ENCODE measurements around the gene TOP3A.

The TOP3A gene

DNA sequence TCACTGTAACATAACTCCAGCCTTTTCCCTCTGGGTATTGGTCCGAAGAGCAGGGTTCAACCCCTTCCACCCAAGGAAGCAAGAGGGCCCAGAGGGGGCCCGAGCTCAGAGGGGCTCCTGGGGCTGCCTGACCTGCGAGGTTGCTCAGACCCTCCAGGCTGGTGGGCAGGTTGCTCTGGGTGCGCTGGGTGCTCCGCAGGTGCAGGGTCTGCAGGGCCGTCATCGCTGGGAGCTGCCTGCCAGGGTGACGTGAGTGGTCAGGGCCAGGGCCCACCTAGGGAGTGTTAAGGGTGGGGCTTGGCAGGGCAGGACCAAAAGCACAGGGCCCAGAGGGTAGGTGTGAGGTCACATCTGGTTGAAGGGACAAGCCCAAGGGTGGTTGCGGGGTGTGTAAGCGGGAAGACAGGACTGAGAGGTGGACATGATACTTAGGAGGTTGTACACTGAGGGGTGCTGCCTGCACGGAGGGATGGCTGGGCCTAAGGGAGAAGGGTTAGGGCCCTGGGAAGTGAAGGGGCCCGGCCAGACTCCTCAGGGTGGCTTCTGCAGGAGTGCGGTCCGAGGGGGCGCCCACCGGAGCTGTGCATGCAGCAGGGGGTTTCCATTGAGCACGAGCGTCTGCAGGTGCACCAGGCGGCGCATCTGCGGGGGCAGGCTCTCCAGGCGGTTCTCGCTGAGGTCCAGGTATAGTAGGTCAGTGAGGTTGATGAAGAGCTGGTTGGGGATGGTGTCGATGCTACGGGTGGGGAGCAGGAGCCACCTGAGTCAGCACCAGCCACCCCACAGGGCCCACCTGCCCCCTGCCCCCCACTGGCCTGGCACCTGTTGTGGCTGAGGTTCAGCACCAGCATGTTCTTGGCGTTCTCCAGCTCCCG, 60.6 kb downstream of the TOP3A start:
- no peak for DNase-seq

DNA sequence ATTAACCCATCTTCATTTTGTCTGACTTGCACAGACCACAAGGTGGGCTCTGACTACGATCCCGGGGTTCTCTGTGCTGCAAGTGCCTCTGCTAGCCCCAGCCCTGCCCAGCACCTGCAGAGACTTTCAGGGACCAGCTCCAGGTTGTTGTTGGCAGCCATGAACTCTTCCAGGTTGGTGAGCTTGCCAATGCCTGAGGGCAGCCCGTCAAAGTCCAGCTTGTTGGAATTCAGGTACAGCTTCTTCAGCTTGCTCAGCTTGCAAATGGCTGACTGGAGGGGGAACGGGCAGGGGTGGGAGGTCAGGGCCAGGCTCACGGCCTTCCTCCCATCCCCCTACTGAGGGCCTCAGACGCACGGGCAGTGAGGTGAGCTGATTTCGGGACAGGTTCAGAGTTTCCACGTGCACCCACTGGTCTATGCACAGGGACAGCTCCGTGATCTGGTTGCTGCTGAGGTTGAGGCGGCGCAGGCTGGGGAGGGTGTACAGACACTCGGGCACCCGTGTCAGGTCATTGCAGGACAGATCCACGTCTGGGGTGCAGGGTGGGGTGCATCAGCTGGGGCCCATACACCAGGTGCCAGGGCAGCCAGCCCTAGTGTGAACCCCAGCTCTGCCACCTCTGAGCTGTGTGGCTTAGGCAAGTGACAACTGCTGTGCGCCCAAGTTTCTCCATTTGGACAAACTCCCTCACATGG, 61.5 kb downstream of the TOP3A start:
- DNase-seq = no peak

GRCh38 chr17:18252160-18252559, 62.6 kb downstream of the TOP3A start:
- DNase-seq = no peak

GRCh38 chr17:18251204-18251603, 63.6 kb downstream of the TOP3A start:
- DNase-seq = no peak

DNA sequence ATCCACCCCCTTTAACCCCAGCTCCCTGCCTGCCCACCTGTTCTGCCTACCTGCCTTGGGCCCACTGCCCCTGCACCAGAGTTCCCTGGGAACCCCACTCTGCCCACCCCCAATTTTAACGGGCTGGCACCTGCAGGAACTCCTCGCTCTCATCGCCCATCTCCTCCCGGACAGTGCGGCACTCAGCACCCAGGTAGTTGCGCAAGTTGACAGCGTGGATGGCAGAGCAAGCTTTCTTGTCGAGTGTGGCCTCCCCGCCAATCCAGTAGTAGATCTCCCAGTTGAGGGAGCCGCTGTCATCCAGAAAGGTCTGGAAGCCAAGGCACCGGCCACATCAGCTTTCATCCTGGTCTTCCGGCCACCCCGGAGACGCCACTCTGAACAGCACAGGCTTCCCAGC, 64.1 kb downstream of the TOP3A start:
- DNase-seq = no peak

DNA sequence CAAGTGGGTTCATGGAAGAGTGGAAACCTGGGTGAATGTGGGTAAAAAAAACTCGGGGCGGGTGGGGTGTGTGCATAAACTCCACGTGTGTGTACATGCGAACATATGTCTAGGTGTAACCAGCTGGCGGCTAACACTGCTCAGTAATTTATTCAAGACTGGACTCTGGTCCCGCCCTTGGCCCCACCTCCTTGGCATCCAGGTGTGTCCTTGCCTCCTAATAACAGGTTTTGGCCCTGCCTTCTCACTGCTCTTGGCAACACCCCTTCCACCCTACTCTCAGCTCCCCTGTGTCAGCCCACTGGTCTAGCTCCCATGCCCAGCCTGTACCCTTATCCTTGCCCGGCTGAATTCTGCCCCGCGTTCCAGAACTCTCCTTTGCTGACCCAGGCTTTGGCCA, 64.5 kb downstream of the TOP3A start:
- DNase-seq = peak; percentile 15

- no peak for DNase-seq
These were observed 66.0 kb downstream of the TOP3A start for GRCh38 chr17:18248811-18249210.

GRCh38 chr17:18248300-18248731, 66.5 kb downstream of the TOP3A start:
- no peak for DNase-seq

DNA sequence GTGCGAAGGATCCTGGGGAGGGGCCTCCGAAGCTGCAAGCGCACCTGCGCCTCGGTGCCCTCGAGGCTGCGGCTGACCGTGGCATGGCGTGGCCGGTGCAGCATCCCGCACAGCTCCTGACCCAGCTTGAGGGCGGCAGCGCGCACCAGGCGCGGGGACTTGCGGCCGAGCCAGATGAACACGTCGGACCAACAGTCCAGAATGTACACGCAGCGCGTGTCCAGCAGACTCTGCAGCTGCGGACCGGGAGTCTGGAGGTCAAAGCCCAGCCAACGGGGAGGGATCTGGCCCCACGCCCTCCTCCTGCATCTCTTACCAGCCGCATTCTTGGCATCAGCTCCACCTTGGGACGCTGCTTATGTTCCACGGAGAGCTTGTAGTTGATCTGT, 67.2 kb downstream of the TOP3A start:
- no peak for DNase-seq

- DNase-seq = peak; percentile 68
These were observed 67.7 kb downstream of the TOP3A start for GRCh38 chr17:18246880-18247612.

DNA sequence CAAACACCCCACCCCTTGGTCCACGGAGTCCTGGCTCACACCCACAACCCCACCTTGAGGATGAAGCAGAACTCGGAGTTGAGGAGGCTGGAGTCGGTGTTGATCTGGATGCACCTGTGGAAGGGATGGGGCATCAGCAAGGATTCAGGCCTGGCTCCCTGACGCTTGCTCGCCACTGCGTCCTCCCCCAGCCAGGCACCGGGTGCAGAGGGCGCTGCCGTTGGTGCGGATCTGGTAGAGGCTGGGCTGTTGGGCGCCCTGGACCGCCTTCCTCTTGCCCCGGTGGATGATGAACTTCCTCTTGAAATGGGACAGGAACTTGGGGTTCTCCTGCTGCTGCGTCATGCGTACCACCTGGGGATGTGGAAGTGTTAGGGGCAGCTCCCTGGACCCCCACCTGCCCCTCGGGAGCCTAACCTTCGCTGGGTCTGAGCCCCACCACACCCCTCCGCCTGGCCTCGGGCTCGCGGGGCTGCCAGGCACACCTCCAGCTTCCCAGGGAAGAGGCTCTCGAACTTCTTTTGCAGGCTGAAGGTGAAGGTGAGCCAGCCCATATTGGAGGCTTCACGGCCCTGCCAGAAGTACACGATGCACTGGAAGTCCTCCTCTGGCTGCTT, 68.6 kb downstream of the TOP3A start:
- no peak for DNase-seq

DNA sequence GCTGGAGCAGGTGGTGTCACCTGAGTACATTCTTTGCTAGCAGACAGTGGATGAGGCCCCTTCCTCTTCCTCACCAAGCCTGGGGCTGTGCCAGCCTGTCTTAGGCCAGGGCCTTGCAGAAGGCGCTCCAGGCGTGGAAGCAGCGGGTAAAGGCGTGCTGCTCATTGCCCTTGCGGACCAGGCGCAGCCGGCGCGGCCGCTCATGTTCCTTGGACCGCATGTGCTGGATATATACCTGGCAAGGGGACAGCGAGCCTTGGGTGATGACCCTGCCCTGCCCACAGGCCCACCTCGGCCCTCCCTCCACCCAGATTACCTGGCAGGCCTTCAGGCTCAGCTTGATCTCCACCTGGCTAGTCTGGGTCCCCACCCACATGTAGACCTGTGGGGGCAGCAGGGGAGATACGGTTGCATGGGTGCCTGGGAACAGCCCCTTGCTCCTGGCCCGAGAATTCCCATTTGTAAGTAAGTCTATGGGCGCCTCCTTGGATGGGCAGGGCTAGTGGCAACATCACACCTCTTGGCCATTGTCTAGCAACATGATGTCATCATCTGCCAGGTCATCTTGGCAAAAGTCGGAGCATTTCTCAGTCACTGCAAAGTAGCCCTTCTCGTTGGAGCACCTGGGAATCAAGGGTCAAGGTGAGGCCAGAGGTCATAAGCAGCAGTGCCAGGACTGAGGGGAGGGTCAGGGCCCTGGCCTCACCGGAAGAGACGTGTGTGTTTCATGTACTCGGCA, 69.6 kb downstream of the TOP3A start:
- DNase-seq = no peak

DNA sequence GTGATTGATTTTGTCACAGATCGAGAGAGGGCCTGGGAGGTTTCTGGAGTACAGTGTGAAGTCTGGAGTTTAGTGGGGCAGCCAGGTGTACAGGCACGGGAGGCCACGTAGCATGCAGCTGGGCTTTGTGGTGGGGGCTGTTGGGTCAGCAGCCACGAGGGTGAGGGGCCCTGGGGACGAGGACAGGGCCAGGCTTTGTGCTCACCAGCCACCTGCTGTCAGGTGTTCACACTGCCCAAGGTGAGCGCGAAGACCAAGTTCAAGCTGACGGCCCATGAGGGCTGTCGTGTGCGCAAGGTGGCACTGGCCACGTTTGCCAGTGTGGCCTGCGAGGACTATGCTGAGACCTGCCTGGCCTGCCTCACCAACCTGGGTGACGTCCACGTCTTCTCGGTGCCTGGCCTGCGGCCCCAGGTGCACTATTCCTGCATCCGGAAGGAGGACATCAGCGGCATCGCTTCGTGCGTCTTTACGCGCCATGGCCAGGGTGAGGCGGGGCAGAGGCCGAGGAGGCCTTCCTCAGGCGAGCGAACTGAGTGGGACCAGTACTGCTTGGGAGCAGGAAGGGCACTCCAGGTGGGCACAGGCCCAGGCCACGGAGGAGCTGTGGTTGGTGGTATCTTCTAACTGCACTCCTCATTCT, 73.4 kb downstream of the TOP3A start:
- DNase-seq = no peak

DNA sequence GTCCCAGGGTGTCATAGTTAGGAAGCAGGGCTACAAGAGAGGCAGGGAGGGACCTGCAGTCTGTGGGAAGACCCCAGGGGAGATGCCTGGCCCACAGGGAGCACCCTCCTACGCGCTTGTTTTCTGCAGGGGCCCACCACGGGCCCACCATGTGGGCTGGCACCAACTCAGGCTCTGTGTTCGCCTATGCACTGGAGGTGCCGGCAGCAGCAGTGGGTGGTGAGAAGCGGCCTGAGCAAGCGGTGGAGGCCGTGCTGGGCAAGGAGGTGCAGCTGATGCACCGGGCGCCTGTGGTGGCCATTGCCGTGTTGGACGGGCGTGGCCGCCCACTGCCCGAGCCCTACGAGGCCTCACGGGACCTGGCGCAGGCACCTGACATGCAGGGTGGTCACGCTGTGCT, 74.3 kb downstream of the TOP3A start:
- no peak for DNase-seq

- DNase-seq = no peak
These were observed 76.5 kb downstream of the TOP3A start for GRCh38 chr17:18238299-18238698.

GRCh38 chr17:18237461-18237860, 77.3 kb downstream of the TOP3A start:
- no peak for DNase-seq

DNA sequence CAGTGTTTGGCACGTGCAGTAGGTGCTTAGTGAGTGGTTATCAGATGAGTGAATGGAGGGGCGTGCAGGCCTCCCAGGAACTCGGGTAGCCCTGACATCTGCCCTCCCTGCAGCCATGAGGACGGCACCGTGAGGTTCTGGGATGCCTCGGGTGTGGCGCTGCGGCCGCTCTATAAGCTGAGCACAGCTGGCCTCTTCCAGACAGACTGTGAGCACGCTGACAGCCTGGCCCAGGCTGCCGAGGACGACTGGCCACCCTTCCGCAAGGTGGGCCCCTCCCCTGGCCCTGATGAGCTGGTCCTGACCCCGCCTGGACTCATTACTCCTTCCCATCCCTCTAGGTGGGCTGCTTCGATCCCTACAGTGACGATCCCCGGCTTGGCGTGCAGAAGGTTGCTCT, 78.3 kb downstream of the TOP3A start:
- no peak for DNase-seq

- DNase-seq = no peak
These were observed 79.0 kb downstream of the TOP3A start for GRCh38 chr17:18235743-18236256.

- DNase-seq = no peak
These were observed 79.9 kb downstream of the TOP3A start for GRCh38 chr17:18234853-18235380.

- no peak for DNase-seq
These were observed 80.8 kb downstream of the TOP3A start for GRCh38 chr17:18233803-18234518.

DNA sequence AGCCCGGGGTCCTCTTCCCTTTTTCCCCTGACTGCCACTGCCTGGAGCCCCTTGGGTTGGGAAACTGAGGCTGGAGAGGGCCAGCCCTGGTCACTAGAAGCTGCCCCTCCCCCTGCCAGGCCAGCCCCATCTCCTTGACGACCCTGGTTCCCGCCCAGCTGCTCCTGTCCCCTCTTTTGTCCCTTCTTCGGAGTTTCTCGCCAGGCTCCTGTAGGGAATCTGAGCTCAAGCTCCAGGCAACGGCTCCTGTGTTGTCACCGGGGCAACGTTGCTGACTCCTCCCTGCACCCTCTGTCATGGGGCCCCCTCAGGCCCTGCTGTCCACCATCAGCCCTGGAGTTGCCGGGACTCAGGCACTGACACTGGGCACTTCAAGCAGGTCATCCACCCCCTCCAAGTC, 83.6 kb downstream of the TOP3A start:
- no peak for DNase-seq
